ENCODE data around the gene OR52W1.

OR52W1 gene, protein sequence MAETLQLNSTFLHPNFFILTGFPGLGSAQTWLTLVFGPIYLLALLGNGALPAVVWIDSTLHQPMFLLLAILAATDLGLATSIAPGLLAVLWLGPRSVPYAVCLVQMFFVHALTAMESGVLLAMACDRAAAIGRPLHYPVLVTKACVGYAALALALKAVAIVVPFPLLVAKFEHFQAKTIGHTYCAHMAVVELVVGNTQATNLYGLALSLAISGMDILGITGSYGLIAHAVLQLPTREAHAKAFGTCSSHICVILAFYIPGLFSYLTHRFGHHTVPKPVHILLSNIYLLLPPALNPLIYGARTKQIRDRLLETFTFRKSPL

GRCh38 chr11:6199174-6199810, at the start of gene OR52W1:
OR52W1 (plus strand) TSS chr11:6199224; CDS start chr11:6199224, 0 bp downstream.
- DNase-seq: no peak

- DNase-seq: no peak
Observed at GRCh38 chr11:6151117-6151516, 47.9 kb upstream of the OR52W1 start.

- DNase-seq: no peak
Observed at GRCh38 chr11:6152126-6152525, 46.9 kb upstream of the OR52W1 start.

DNA sequence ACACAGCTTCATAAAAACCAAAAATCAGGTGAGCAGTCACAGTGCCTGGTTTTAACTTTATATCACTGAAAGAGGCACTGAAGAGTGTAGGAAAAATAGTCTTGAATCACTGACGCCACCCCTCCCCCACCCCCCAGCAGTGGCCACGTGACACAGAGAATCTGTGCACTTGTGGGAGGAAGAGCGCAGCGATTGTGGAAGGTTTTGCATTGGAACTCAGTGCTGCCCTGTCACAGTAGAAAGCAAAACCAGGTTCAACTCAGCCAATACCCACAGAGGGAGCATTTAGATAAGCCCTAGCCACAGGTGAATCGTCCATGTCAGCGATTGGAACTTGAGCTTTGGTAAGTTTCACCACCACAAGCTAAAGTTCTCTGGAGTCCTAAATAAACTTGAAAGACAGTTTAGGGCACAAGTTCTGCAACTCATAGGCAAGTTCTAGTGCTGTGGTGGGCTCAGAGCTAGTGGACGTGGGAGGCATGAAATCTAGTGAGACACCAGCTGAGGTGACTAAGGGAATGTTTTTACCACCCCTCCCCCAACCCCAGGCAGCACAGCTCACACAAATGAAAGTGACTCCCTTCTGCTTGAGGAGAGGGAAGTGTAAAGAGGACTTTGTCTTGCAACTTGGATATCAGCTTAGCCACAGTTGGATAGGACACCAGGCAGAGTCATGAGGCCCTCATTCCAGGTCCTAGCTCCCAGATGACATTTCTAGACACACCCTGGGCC, 42.2 kb upstream of the OR52W1 start:
- DNase-seq: no peak

- no peak for DNase-seq
Observed at GRCh38 chr11:6170226-6170625, 28.8 kb upstream of the OR52W1 start, which contains the start of gene OR52B2. OR52B2 (minus strand) TSS chr11:6170326; CDS start chr11:6170326, 0 bp downstream.

DNA sequence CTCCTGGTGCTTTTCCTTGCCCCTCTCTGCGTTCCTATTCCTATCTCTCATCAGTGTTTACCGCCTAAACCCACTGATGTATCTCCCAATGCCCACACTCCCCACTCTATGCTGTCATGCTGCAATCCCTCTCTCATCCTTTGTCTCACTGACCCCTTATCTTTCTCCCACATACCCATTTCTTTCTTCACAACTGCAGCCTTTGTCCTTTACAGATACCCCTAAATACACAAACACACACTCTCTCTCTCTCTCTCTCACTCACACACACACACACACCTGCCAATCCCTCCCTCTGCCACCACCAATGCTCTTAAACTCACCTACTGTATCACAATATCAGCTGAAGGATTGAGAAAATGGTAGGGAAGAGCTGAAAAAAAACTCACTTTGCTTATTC, 23.6 kb upstream of the OR52W1 start:
- no peak for DNase-seq

DNA sequence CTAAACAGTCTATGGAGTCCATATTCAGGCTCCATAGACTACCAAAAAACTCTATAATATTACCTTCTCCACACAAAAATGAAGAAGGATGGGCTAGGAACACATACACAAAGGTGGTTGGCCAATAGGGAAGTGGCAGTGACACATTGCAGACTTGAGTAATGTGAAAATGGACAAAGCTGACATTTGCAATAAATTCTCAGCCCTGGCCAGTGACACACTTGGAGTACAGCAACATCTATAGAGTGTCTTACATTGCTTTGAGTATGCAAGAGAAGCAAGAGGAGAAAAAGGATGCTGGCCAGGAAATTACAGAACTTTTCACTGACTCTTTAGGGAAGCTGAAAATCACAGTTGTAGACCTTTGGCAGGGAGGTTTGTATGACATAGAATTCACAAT, 7.3 kb upstream of the OR52W1 start:
- DNase-seq: no peak

DNA sequence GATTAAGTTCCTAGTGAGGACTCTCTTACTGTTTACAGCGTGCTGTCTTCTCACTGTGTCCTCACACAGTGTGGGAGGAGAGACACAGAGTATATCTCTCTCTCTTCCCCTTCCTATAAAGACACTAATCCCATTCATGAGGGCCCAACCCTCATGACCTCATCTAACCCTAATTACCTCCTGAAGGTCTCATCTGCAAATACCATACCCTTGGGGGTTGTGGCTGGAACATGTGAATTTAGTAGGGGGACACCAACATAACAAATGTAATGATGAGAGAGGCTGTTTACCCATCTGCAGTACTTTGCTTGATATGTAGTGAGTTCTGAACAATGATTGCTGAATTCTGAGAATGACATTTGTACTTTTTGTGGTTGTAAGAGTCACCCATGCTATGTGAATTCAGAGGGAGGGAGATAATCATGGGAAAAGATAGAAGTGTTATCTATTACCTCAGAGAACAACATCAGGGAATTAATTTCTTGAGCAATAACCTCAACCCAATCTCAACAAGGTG, 4.9 kb upstream of the OR52W1 start:
- no peak for DNase-seq

DNA sequence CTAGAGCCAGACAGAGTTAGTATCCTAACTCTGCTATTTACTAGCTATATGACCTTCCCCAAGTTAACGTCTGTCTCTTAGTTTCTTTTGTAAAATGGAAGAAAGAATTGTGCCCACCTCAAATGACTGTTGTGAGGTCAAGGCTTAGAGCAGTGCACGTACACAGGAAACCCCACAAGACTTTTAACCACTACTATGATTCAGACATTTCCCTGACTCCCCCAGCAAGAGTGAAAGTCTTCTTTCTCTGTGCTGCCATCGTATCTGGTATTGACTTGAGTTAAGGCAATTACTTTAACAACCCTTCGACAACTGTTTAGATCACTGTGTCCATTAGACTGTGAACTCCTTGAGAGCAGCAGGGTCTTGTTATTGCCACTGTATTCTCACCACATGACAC, 2.6 kb upstream of the OR52W1 start:
- peak; percentile 56 for DNase-seq

DNA sequence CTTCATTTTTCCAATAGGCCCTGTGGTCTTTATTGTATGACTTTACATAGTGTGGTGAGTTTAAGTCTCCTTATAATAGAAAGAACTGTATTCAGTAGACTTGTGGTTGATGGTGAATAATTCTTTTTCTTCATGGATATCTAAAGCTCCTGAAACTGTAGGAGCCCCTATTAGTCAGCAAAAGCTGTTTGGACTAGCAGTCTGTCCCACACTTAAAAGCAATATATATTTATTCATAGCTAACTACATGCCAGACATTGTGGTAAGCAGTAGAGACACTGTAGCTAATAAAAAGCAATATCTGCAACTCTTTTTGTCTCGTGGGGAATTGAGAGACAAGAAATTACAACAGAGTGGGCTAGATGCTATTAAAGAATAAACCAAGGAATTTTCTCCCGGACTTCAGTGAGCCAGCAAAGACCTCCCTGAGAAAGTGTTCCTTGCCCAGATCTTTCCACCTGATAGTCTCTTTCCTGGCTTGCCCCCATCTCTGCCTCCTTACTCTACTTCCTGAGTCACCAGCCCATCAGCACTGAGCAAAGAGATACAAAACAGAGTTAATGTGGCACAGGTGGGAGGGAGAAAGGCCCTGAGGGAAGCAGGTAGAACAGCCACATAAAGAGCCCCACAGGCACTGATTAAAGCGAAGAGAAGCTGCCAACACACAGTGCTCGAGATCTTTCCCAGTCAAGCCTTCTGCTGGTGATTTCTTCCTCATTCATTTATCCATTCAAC, 1.4 kb upstream of the OR52W1 start:
- no peak for DNase-seq

DNA sequence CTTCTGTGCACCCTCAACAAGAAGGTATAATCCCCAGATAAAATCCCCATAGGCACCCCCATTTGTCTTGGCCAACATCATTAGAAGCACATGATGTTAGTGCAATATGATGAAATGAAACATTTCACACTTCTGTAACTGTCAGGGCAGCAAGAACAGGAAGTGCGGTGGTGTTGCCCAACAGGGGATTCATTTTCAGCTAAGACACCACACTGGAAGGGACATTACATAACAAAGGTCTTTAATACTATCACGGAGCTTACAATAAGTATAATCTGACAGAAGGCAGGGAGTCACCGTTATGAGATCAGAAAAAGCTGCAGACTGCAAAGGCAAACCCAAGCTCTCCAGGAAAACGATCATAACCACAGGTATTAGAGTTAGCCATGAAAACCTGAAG, 2.0 kb downstream of the OR52W1 start:
- DNase-seq: peak; percentile 45

DNA sequence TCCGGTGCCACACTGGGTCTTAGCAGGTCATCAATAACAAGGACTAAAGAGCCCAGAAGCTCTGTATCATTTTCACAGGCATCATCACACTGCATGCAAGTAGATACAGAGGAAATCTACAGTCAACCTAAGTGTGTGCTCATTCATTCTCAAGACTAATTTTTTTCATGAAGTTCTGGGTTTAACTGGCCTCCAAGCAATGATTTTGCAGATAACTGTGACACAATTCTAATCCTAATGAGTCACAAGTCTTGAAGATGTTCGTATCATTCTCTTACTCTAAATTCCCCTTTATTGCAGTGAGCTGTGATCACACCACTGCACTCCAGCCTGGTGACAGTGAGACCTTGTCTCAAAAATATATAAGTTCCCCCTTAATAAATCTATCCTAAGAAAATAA, 2.5 kb downstream of the OR52W1 start:
- DNase-seq: peak; percentile 56

GRCh38 chr11:6202041-6202440, 3.0 kb downstream of the OR52W1 start:
- no peak for DNase-seq

DNA sequence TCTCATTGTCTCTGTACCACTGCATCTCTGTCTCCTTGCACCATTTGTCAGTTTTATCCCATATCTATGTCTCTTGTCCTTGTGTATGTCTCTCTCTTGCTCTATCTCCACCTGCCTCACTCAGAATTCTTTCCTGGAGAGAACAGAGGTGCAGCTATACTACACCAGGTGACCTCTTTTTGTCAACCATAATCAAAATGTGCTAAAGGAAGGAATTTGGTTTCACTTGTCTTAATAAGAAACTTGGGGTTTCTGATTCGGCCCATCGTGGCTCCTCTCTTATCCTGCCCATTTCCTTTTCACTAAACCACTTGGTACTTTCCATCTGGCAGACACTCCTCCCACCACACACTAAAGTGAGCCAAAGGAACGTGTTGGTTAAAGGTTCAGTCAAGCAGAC, 4.3 kb downstream of the OR52W1 start:
- peak; percentile 55 for DNase-seq

DNA sequence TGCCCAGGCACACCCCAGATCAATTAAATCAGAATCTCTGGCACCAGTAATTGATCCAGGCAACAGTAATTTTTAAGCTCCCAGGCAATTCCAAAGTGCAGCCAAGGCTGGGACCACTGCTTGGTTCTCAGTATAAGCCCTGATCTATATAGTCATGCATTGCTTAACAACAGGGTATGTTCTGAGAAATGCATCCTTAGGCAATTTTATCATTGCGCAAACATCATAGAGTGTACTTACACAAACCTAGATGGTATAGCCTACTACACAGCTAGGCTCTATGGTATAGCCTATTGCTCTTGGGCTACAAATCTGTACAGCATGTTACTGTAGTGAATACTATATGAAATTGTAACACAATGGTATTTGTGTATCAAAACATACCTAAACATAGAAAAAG, 5.7 kb downstream of the OR52W1 start:
- no peak for DNase-seq

- no peak for DNase-seq
Observed at GRCh38 chr11:6205366-6205765, 6.3 kb downstream of the OR52W1 start, which contains the start of gene C11orf42. C11orf42 (plus strand) TSS chr11:6205557; CDS start chr11:6205616, 59 bp downstream.

- DNase-seq: no peak
Observed at GRCh38 chr11:6206456-6207180, 7.6 kb downstream of the OR52W1 start.

GRCh38 chr11:6209801-6210200, 10.8 kb downstream of the OR52W1 start:
- DNase-seq: no peak

- no peak for DNase-seq
Observed at GRCh38 chr11:6210274-6210955, 11.4 kb downstream of the OR52W1 start.

GRCh38 chr11:6214530-6214929, 15.5 kb downstream of the OR52W1 start:
- DNase-seq: no peak

- no peak for DNase-seq
Observed at GRCh38 chr11:6216501-6216900, 17.5 kb downstream of the OR52W1 start.

DNA sequence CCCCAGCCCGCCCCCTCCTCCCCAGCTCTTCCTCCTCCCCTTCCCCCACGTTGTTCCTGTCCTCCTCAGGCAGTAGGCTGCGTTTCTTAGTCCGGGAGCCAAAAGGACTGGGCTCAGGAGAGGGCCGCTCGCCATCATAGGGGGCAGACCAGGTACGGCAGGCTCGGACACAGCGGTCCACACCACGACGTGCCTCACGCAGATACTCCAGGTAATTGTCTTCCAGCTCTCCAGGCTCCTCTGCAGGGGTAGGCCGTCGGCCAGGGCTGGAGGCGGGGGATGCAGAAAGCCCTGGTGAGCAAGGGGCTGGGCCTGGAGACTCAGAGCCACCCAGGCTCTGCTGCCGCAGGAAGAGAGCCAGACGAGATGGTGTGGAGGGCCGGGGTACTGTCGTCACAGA, 18.7 kb downstream of the OR52W1 start:
- no peak for DNase-seq

Measured in activated CD4-positive, alpha-beta T cell treated with anti-CD3 and anti-CD28 coated beads, Interleukin-10, Interleukin-2, amounts not matched to agents 100 ng/mL and 50 ng/mL, durations not matched to agents 16 hours and 8 hours (primary cell).